ENCODE results near the gene SLAMF9.

DNA sequence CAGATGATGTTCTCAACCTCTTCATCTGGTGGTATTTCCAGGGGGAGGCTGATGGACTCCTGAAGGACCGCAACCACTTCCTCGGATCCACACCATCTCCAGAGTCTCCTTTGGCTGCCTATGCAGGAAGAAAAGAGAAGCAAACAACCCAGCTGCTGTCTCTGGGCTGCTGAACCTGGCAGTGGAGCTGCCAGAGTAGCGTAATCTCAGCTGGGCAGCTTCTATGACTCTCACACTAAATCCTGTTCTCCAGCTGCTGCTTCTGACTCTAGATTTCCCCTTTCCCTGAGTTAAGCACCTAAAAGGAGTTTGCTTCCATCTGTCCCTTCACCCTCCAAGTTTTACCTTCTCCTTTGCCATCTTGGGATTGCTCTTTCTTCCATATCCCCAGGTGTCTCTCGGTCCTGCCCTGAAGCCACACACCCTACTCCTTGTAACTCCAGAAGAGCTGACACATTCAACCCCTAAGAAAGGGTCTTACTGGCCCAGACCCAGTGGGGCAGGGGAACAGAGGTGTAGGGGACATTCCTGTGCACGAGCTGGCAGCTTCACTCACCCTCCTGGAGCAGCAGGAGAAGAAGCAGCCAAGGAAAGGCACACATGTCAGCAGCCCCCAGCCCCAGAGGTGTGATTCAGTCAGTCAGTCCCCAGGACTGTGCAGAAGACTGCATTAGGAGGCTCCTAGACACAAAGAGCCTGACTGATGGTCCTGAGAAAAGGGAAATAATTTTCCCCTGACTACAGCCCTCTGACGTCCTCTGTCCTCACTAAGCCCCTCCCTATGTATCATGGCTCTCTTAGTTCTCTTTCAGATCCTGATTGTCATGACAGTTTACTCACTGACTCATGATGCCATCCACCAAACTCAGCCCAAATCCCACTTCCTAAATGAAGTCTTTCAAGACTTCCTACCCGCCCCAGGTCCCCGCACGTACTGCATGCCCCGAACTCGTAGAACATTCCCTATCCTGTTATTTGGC, at the start of gene SLAMF9:
- TF ChIP-seq EZH2 (IDR thresholded peaks at IDR 0.05; ENCODE audit: insufficient read depth, low read length), result no peak
- TF ChIP-seq, protein P1, sequence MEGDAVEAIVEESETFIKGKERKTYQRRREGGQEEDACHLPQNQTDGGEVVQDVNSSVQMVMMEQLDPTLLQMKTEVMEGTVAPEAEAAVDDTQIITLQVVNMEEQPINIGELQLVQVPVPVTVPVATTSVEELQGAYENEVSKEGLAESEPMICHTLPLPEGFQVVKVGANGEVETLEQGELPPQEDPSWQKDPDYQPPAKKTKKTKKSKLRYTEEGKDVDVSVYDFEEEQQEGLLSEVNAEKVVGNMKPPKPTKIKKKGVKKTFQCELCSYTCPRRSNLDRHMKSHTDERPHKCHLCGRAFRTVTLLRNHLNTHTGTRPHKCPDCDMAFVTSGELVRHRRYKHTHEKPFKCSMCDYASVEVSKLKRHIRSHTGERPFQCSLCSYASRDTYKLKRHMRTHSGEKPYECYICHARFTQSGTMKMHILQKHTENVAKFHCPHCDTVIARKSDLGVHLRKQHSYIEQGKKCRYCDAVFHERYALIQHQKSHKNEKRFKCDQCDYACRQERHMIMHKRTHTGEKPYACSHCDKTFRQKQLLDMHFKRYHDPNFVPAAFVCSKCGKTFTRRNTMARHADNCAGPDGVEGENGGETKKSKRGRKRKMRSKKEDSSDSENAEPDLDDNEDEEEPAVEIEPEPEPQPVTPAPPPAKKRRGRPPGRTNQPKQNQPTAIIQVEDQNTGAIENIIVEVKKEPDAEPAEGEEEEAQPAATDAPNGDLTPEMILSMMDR (IDR thresholded peaks at IDR 0.05; ENCODE audit: insufficient read depth, low read depth, low read length), result no peak

Data from astrocyte (in vitro differentiated cells and primary cell).